A549 (cell line): ENCODE measurements around the gene TAF11L7.
"Not testable (repeated sequence)": the region's sequence is repeated elsewhere in the genome, so short reads cannot be mapped to it uniquely, and the experiment has no call there.

Source experiments
- CBX2 ChIP-seq: fragments of 200-600 bp; sonication (generic); IDR thresholded peaks from 2 replicates; pipeline ENCODE4 v1.6.1; 2016; ENCODE audit warnings: low read depth, mild to moderate bottlenecking, borderline replicate concordance
- CTCF ChIP-seq: fragments of >200 bp; sonication (Bioruptor Twin); formaldehyde crosslinking; IDR thresholded peaks from 3 replicates; pipeline ENCODE4 v1.5.1; 2016
- EP300 ChIP-seq, 2 experiments: fragments of >200 bp; sonication (Bioruptor Twin); formaldehyde crosslinking; IDR thresholded peaks; 2 replicates in 1 of 2; 3 replicates in 1 of 2; pipeline ENCODE4 v1.6.1; 2016 to 2017
- HEYL ChIP-seq: fragments of 250-450 bp; sonication (Bioruptor Pico); IDR thresholded peaks from 2 replicates; pipeline ENCODE4 v1.8.0; 2021; ENCODE audit warnings: mild to moderate bottlenecking, moderate library complexity
- MAX ChIP-seq: IDR thresholded peaks from 2 replicates; pipeline ENCODE4 v1.6.1; 2012
- POLR2A ChIP-seq: IDR thresholded peaks from 2 replicates; pipeline ENCODE4 v1.6.1; 2012; ENCODE audit warnings: mild to moderate bottlenecking, low read length
- RARB ChIP-seq: fragments of 250-450 bp; sonication (Bioruptor Pico); IDR thresholded peaks from 2 replicates; pipeline ENCODE4 v1.8.0; 2021; ENCODE audit warnings: mild to moderate bottlenecking, moderate library complexity

- TF ChIP-seq CTCF; CBX2; HEYL (CRISPR knock-in tag); MAX; RARB (CRISPR knock-in tag); EP300 (IDR thresholded peaks at IDR 0.05); POLR2A: not testable (repeated sequence)
Measured at GRCh38 chr5:17631788-17632187, 46.2 kb upstream of the TAF11L7 start, which contains the start of gene TAF11L13.
